Fibroblast of pulmonary artery (primary cell): ENCODE data around the gene DAB2.

Source experiments
- DNase-seq: peaks from one replicate; pipeline ENCODE4 v3.0.0-alpha.2; 2010; ENCODE audit warnings: low read depth
- H3K4me3 ChIP-seq: replicated peaks from 2 replicates; pipeline ENCODE4 v1.5.1; 2011; ENCODE audit warnings: low read depth, mild to moderate bottlenecking, control low read depth, low read length, moderate library complexity
- CTCF ChIP-seq: IDR thresholded peaks from 2 replicates; pipeline ENCODE4 v1.5.1; 2011; ENCODE audit warnings: mild to moderate bottlenecking, control low read depth, low read length, inconsistent platforms; ENCODE audit errors: missing control alignments

The DAB2 gene

GRCh38 chr5:39395521-39395920, 29.3 kb downstream of the DAB2 start:
- H3K4me3 ChIP-seq, result no peak overlapping the region
- DNase-seq, result no peak
- TF ChIP-seq CTCF, result no peak

- DNase-seq, result peak; percentile 89
- TF ChIP-seq CTCF, result no peak
Observed at GRCh38 chr5:39394946-39395345, 29.8 kb downstream of the DAB2 start.

GRCh38 chr5:39390945-39391344, 33.8 kb downstream of the DAB2 start:
- no peak for TF ChIP-seq CTCF
- no peak overlapping the region for H3K4me3 ChIP-seq
- DNase-seq, result no peak

More at GRCh38 chr5:39394946-39395345, 29.8 kb downstream of the DAB2 start:
- no peak overlapping the region for H3K4me3 ChIP-seq

GRCh38 chr5:39387293-39387692, 37.5 kb downstream of the DAB2 start:
- H3K4me3 ChIP-seq, result no peak overlapping the region
- DNase-seq, result no peak
- no peak for TF ChIP-seq CTCF

GRCh38 chr5:39384271-39384670, 40.5 kb downstream of the DAB2 start:
- DNase-seq, result no peak

GRCh38 chr5:39381376-39381775, 43.4 kb downstream of the DAB2 start:
- no peak for TF ChIP-seq CTCF
- H3K4me3 ChIP-seq, result no peak overlapping the region
- no peak for DNase-seq

More at GRCh38 chr5:39384271-39384670, 40.5 kb downstream of the DAB2 start:
- no peak for TF ChIP-seq CTCF
- no peak overlapping the region for H3K4me3 ChIP-seq

GRCh38 chr5:39379693-39380092, 45.1 kb downstream of the DAB2 start:
- H3K4me3 ChIP-seq, result no peak overlapping the region
- no peak for DNase-seq
- no peak for TF ChIP-seq CTCF
